Neural cell (in vitro differentiated cells): ENCODE data around the gene PSMD13. TPM values are rescaled to one million over a fixed set of nuclear protein-coding genes. Genes with fewer than 3 reads are reported as not detected.

Experiments
- H2AFZ ChIP-seq: fragments of 200-600, 300-800 bp; sonication (generic), shearing (Covaris generic); 2 replicates; pipeline ENCODE4 v1.6.0; 2014; ENCODE audit warnings: low read depth, mild to moderate bottlenecking, antibody characterized with exemption, low read length, moderate library complexity
- H3F3A ChIP-seq: fragments of 200-600 bp; shearing (Covaris generic); 2 replicates; pipeline ENCODE4 v1.6.1; 2016; ENCODE audit warnings: mild to moderate bottlenecking, moderate library complexity, mixed read lengths, antibody characterized with exemption, low read length; ENCODE audit not compliant: insufficient read depth, poor library complexity, severe bottlenecking
- H3K27ac ChIP-seq: fragments of 200-600, 300-800 bp; sonication (generic), shearing (Covaris generic); 2 replicates; pipeline ENCODE4 v1.5.1; 2014; ENCODE audit warnings: mild to moderate bottlenecking, low read length, moderate library complexity
- H3K27me3 ChIP-seq: fragments of 300-800, 200-600 bp; sonication (generic), shearing (Covaris generic); 2 replicates; pipeline ENCODE4 v1.6.0; 2014; ENCODE audit warnings: mild to moderate bottlenecking, low read depth, low read length, moderate library complexity; ENCODE audit not compliant: insufficient read depth
- H3K36me3 ChIP-seq: fragments of 300-800, 200-600 bp; sonication (generic), shearing (Covaris generic); 2 replicates; pipeline ENCODE4 v1.5.1; 2014; ENCODE audit warnings: mild to moderate bottlenecking, antibody characterized with exemption, low read length, moderate library complexity; ENCODE audit not compliant: insufficient read depth
- H3K4me2 ChIP-seq: fragments of 300-800, 200-600 bp; sonication (generic), shearing (Covaris generic); 2 replicates; pipeline ENCODE4 v1.6.0; 2014; ENCODE audit warnings: mild to moderate bottlenecking, low read length
- H3K4me3 ChIP-seq: fragments of 300-800, 200-600 bp; sonication (generic), shearing (Covaris generic); 2 replicates; pipeline ENCODE4 v1.5.1; 2014; ENCODE audit warnings: mild to moderate bottlenecking, low read length, moderate library complexity
- H3K79me2 ChIP-seq: fragments of 200-600 bp; shearing (Covaris generic); replicated peaks from 2 replicates; pipeline ENCODE4 v1.6.0; 2014; ENCODE audit warnings: mild to moderate bottlenecking, low read length, moderate library complexity; ENCODE audit not compliant: insufficient read depth
- H3K9ac ChIP-seq: fragments of 300-800, 200-600 bp; sonication (generic), shearing (Covaris generic); 2 replicates; pipeline ENCODE4 v1.6.1; 2016; ENCODE audit warnings: mild to moderate bottlenecking, low read length, mixed read lengths
- H3K9me2 ChIP-seq: fragments of 200-600 bp; shearing (Covaris generic); 2 replicates; pipeline ENCODE4 v1.6.1; 2016; ENCODE audit warnings: mild to moderate bottlenecking, low read length, mixed read lengths; ENCODE audit not compliant: insufficient read depth
- H3K9me3 ChIP-seq: fragments of 200-600, 300-800 bp; sonication (generic), shearing (Covaris generic); 2 replicates; pipeline ENCODE4 v1.6.1; 2016; ENCODE audit warnings: mild to moderate bottlenecking, mixed run types, low read length, moderate library complexity, mixed read lengths
- H4K20me1 ChIP-seq: fragments of 200-600 bp; shearing (Covaris generic); 2 replicates; pipeline ENCODE4 v1.6.1; 2016; ENCODE audit warnings: mild to moderate bottlenecking, mixed run types; ENCODE audit not compliant: insufficient read depth
- CTCF ChIP-seq: fragments of 450-650 bp; IDR thresholded peaks from 2 replicates; pipeline ENCODE4 v1.5.1; 2014; ENCODE audit warnings: antibody characterized with exemption, mild to moderate bottlenecking, moderate library complexity; ENCODE audit not compliant: poor library complexity, severe bottlenecking
- EP300 ChIP-seq: fragments of 450-650 bp; conservative IDR thresholded peaks from 2 replicates; pipeline ENCODE4 v1.6.1; 2014; ENCODE audit warnings: antibody characterized with exemption, mild to moderate bottlenecking, moderate library complexity; ENCODE audit not compliant: poor library complexity, severe bottlenecking
- EZH2 ChIP-seq: fragments of 200-600, 300-800 bp; shearing (Covaris generic), sonication (generic); IDR thresholded peaks from 2 replicates; pipeline ENCODE4 v1.6.1; 2014; ENCODE audit warnings: antibody characterized with exemption, low read length, borderline replicate concordance, mild to moderate bottlenecking; ENCODE audit not compliant: insufficient read depth, poor library complexity, severe bottlenecking
- MXI1 ChIP-seq: fragments of 450-650 bp; conservative IDR thresholded peaks from 2 replicates; pipeline ENCODE4 v1.6.1; 2014; ENCODE audit warnings: antibody characterized with exemption, mild to moderate bottlenecking; ENCODE audit not compliant: poor library complexity, severe bottlenecking
- POLR2AphosphoS5 ChIP-seq: IDR thresholded peaks from 2 replicates; pipeline ENCODE4 v1.6.1; 2012
- RAD21 ChIP-seq: fragments of 450-650 bp; conservative IDR thresholded peaks from 2 replicates; pipeline ENCODE4 v1.6.1; 2014; ENCODE audit warnings: antibody characterized with exemption, mild to moderate bottlenecking, moderate library complexity
- SMC3 ChIP-seq: fragments of 450-650 bp; conservative IDR thresholded peaks from 2 replicates; pipeline ENCODE4 v1.6.1; 2014; ENCODE audit warnings: antibody characterized with exemption, mild to moderate bottlenecking, moderate library complexity; ENCODE audit not compliant: poor library complexity
- TAF1 ChIP-seq: IDR thresholded peaks from 2 replicates; pipeline ENCODE4 v1.6.1; 2012; ENCODE audit warnings: low read depth
- polyA plus RNA-seq: library from polyadenylated mRNA; depleted of rRNA; stranded (reverse); fragments of >200 nt; gene quantifications from 2 replicates; pipeline ENCODE4 v1.2.3, GENCODE V29; 2014
- TF ChIP-seq, protein P1 (sequence below): IDR thresholded peaks from 2 replicates; pipeline ENCODE4 v1.6.1; 2012; ENCODE audit warnings: borderline replicate concordance

The PSMD13 gene
- polyA plus RNA-seq, 1 donor from 2014 or later = 183 TPM

DNA sequence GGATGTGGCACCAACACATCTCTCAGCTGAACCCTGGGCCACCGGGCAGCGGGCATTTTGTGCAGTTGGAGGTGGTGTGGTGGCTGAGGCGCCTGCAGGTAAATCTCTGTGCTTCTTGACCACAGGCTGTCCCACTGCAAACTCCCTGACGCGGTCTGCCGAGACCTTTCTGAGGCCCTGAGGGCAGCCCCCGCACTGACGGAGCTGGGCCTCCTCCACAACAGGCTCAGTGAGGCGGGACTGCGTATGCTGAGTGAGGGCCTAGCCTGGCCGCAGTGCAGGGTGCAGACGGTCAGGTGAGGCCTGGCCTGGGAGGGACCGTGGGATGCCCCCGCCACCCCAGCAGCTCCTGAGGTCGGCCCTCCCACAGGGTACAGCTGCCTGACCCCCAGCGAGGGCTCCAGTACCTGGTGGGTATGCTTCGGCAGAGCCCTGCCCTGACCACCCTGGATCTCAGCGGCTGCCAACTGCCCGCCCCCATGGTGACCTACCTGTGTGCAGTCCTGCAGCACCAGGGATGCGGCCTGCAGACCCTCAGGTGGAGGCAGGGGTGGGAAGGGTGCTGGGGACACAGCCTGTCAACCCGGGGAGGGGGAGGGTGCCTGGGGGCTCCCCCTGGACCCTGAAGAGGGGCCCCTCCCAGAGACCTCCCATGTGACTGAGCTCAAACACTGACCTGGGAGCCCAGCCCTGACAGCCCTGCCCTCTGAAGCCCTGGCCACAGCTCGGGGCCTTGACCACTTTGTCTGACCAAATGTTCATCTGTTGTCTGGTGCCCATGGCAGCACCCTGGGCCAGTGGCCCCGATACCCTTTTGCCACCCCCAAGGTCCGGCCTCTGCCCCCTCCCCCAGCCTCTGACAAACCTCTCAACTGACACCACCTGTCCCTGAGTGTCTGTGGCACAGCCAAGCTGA is 47.6 kb downstream of the PSMD13 start:
- H3K4me3 ChIP-seq = no peak overlapping the region
- no peak overlapping the region for H3K27ac ChIP-seq
- TF ChIP-seq CTCF (no peak), EZH2 (no peak), RAD21 (no peak), EP300 (no peak), POLR2AphosphoS5 (no peak), MXI1 (no peak), TAF1 (no peak), SMC3 (no peak)
- TF ChIP-seq, protein P1, sequence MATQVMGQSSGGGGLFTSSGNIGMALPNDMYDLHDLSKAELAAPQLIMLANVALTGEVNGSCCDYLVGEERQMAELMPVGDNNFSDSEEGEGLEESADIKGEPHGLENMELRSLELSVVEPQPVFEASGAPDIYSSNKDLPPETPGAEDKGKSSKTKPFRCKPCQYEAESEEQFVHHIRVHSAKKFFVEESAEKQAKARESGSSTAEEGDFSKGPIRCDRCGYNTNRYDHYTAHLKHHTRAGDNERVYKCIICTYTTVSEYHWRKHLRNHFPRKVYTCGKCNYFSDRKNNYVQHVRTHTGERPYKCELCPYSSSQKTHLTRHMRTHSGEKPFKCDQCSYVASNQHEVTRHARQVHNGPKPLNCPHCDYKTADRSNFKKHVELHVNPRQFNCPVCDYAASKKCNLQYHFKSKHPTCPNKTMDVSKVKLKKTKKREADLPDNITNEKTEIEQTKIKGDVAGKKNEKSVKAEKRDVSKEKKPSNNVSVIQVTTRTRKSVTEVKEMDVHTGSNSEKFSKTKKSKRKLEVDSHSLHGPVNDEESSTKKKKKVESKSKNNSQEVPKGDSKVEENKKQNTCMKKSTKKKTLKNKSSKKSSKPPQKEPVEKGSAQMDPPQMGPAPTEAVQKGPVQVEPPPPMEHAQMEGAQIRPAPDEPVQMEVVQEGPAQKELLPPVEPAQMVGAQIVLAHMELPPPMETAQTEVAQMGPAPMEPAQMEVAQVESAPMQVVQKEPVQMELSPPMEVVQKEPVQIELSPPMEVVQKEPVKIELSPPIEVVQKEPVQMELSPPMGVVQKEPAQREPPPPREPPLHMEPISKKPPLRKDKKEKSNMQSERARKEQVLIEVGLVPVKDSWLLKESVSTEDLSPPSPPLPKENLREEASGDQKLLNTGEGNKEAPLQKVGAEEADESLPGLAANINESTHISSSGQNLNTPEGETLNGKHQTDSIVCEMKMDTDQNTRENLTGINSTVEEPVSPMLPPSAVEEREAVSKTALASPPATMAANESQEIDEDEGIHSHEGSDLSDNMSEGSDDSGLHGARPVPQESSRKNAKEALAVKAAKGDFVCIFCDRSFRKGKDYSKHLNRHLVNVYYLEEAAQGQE = no peak
- no peak overlapping the region for H3K9ac ChIP-seq
- H3K9me2 ChIP-seq = no peaks in the 10 kb centered on the region
- no peak overlapping the region for H3K4me2 ChIP-seq
- no peaks in the 10 kb centered on the region for H3K36me3 ChIP-seq
- no peaks in the 10 kb centered on the region for H3F3A ChIP-seq
- H3K9me3 ChIP-seq = no peaks in the 10 kb centered on the region
- H3K79me2 ChIP-seq = no peaks in the 10 kb centered on the region
- peaks cover 19% of the 10 kb centered on the region for H3K27me3 ChIP-seq
- H4K20me1 ChIP-seq = no peaks in the 10 kb centered on the region
- no peak overlapping the region for H2AFZ ChIP-seq

GRCh38 chr11:285021-285893 is 48.5 kb downstream of the PSMD13 start:
- no peaks in the 10 kb centered on the region for H3K79me2 ChIP-seq
- no peak overlapping the region for H3K4me3 ChIP-seq
- no peak overlapping the region for H3K9ac ChIP-seq
- TF ChIP-seq SMC3 (no peak), MXI1 (no peak), TAF1 (no peak), CTCF (no peak), POLR2AphosphoS5 (no peak), RAD21 (no peak), EZH2 (no peak), EP300 (no peak)
- TF ChIP-seq, protein P1 = no peak
- no peak overlapping the region for H3K27ac ChIP-seq
- H3K9me2 ChIP-seq = no peaks in the 10 kb centered on the region
- no peak overlapping the region for H3K4me2 ChIP-seq
- no peaks in the 10 kb centered on the region for H3K36me3 ChIP-seq
- H3K27me3 ChIP-seq = peaks cover 19% of the 10 kb centered on the region
- H3F3A ChIP-seq = no peaks in the 10 kb centered on the region
- H2AFZ ChIP-seq = no peak overlapping the region
- H4K20me1 ChIP-seq = no peaks in the 10 kb centered on the region
- no peaks in the 10 kb centered on the region for H3K9me3 ChIP-seq
